MM.1S (cell line): ENCODE data around the gene ITSN1.

Experiments used
- EZH2phosphoT487 ChIP-seq: fragments of 300-600 bp; sonication (generic); IDR thresholded peaks from 2 replicates; pipeline ENCODE4 v1.6.1; 2018; ENCODE audit warnings: antibody characterized with exemption, low read length
- TF ChIP-seq, protein P1 (sequence below): fragments of 300-600 bp; sonication (generic); IDR thresholded peaks from 2 replicates; pipeline ENCODE4 v1.5.1; 2016; ENCODE audit warnings: antibody characterized with exemption, low read length, mixed read lengths

DNA sequence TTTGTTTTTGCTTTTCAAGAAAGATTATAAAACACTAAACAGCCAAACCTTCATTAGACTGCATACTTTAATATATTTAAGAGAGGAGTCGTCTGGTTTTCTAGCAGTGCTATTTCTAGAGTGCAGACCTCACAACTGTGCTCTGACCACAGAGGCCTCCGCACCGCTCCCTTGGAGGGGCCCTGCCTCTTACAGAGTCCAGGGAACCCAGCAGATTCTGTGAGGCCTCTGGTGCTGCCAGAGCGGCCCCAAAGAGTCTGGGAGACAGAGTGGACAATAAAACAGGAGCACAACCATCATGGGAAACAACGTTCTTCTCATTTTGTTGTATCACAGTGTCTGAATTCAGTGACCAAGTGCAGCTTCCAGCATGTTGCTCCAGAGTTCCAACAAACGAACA is 267.5 kb downstream of the ITSN1 start:
- TF ChIP-seq, protein P1, sequence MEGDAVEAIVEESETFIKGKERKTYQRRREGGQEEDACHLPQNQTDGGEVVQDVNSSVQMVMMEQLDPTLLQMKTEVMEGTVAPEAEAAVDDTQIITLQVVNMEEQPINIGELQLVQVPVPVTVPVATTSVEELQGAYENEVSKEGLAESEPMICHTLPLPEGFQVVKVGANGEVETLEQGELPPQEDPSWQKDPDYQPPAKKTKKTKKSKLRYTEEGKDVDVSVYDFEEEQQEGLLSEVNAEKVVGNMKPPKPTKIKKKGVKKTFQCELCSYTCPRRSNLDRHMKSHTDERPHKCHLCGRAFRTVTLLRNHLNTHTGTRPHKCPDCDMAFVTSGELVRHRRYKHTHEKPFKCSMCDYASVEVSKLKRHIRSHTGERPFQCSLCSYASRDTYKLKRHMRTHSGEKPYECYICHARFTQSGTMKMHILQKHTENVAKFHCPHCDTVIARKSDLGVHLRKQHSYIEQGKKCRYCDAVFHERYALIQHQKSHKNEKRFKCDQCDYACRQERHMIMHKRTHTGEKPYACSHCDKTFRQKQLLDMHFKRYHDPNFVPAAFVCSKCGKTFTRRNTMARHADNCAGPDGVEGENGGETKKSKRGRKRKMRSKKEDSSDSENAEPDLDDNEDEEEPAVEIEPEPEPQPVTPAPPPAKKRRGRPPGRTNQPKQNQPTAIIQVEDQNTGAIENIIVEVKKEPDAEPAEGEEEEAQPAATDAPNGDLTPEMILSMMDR = no peak
- TF ChIP-seq EZH2phosphoT487 = no peak
